Left lobe of liver (tissue), 2 donors: Measurements from ENCODE around the gene MYO19. TPM values are rescaled to one million over a fixed set of nuclear protein-coding genes. Genes with fewer than 3 reads are reported as not detected.
"Not testable (repeated sequence)": the region's sequence is repeated elsewhere in the genome, so short reads cannot be mapped to it uniquely, and the experiment has no call there.

ENCODE experiments used
- ATAC-seq: fragments of 200-7000 bp; cut with Tn5 transposase; one replicate; pipeline ENCODE4 v1.9.1; 2020; ENCODE audit warnings: mild to moderate bottlenecking, moderate library complexity
- DNase-seq: peaks from one replicate; pipeline ENCODE4 v3.0.0-alpha.2; 2020; ENCODE audit warnings: low spot score
- total RNA-seq: library from RNA; stranded (reverse); gene quantifications from one replicate; pipeline ENCODE4 v1.2.1, GENCODE V29; 2021
- donor health status: DM: no; HTN: no; CAD: no; lungs with moderate emphysema.
- donor health status: DM: no; HTN: yes; CAD: no.

MYO19 gene
- total RNA-seq, 1 donor from 2014 or later, result 22.2 TPM

GRCh38 chr17:36468903-36469635 lies 65.6 kb downstream of the MYO19 start:
- no peak for DNase-seq
- ATAC-seq, result no peak

GRCh38 chr17:36464765-36465088 lies 69.9 kb downstream of the MYO19 start:
- no peak for ATAC-seq
- no peak for DNase-seq

- no peak for DNase-seq
- ATAC-seq, result peak; percentile 94
These were observed 70.5 kb downstream of the MYO19 start for GRCh38 chr17:36463916-36464764.

- DNase-seq (no peak), ATAC-seq (no peak)
These were observed 73.1 kb downstream of the MYO19 start for GRCh38 chr17:36461330-36462110.

GRCh38 chr17:36460265-36460937 lies 74.3 kb downstream of the MYO19 start:
- DNase-seq (no peak), ATAC-seq (no peak)

GRCh38 chr17:36459601-36460000 lies 75.1 kb downstream of the MYO19 start:
- ATAC-seq (no peak), DNase-seq (no peak)

- ATAC-seq, result no peak
- no peak for DNase-seq
These were observed 75.6 kb downstream of the MYO19 start for GRCh38 chr17:36459045-36459444.

GRCh38 chr17:36457701-36458100 lies 77.0 kb downstream of the MYO19 start:
- not testable (repeated sequence) for ATAC-seq, DNase-seq

GRCh38 chr17:36452888-36453287 lies 81.8 kb downstream of the MYO19 start:
- DNase-seq, ATAC-seq: not testable (repeated sequence)

GRCh38 chr17:36449997-36450396 lies 84.7 kb downstream of the MYO19 start:
- ATAC-seq, result peak; percentile 47
- DNase-seq, result not testable (repeated sequence)

Other genes with a start within 250 kb of the MYO19 start
- not detected for gene TBC1D3G, start 211.0 kb downstream of the MYO19 start, total RNA-seq
- gene TBC1D3H, start 146.4 kb downstream of the MYO19 start, total RNA-seq, result not detected
- gene ZNHIT3, start 48.2 kb downstream of the MYO19 start, total RNA-seq, result 10.7 TPM
- gene PIGW, start 119 bp upstream of the MYO19 start, total RNA-seq, result 3.3 TPM
- gene GGNBP2, start 10.1 kb upstream of the MYO19 start, total RNA-seq, result 30.1 TPM
- gene DHRS11, start 57.0 kb upstream of the MYO19 start, total RNA-seq, result 11.3 TPM
- 6.4 TPM for gene MRM1, start 66.7 kb upstream of the MYO19 start, total RNA-seq